HL-60 (cell line): ENCODE data around the gene KPNA1.

Experiments used
- DNase-seq, 2 experiments: peaks; one replicate each; pipeline ENCODE4 v3.0.0-alpha.2; 2010 to 2020; ENCODE audit warnings: low read depth in 1 of 2, low spot score in 1 of 2
- H3K27ac ChIP-seq: fragments of 250-450 bp; sonication (Bioruptor Pico); replicated peaks from 2 replicates; pipeline ENCODE4 v1.5.1; 2020; ENCODE audit warnings: mild to moderate bottlenecking, moderate library complexity
- H3K27me3 ChIP-seq: fragments of 250-450 bp; sonication (Bioruptor Pico); 2 replicates; pipeline ENCODE4 v1.5.1; 2021; ENCODE audit warnings: mild to moderate bottlenecking, moderate library complexity; ENCODE audit not compliant: insufficient read depth, poor library complexity, severe bottlenecking
- H3K4me3 ChIP-seq: replicated peaks from 2 replicates; pipeline ENCODE4 v1.5.1; 2011; ENCODE audit warnings: mild to moderate bottlenecking, control low read depth, low read length; ENCODE audit not compliant: insufficient read depth
- CTCF ChIP-seq: IDR thresholded peaks from one replicate; pipeline ENCODE4 v1.5.1; 2011; ENCODE audit warnings: low read length, control low read depth, inconsistent platforms; ENCODE audit not compliant: insufficient read depth
- GABPA ChIP-seq: IDR thresholded peaks from 2 replicates; pipeline ENCODE4 v1.6.1; 2012; ENCODE audit warnings: low read depth
- POLR2AphosphoS5 ChIP-seq: IDR thresholded peaks from 2 replicates; pipeline ENCODE4 v1.6.1; 2012; ENCODE audit warnings: low read depth
- REST ChIP-seq: IDR thresholded peaks from 2 replicates; pipeline ENCODE4 v1.6.1; 2012; ENCODE audit warnings: low read depth; ENCODE audit not compliant: insufficient replicate concordance
- SPI1 ChIP-seq: IDR thresholded peaks from 2 replicates; pipeline ENCODE4 v1.6.1; 2012; ENCODE audit warnings: low read depth, mild to moderate bottlenecking, borderline replicate concordance

Gene KPNA1

GRCh38 chr3:122374034-122374433, 140.7 kb downstream of the KPNA1 start:
- H3K27me3 ChIP-seq = no peaks in the 10 kb centered on the region
- no peak overlapping the region for H3K27ac ChIP-seq
- TF ChIP-seq REST = no peak
- no peak for TF ChIP-seq CTCF
- no peak for TF ChIP-seq POLR2AphosphoS5
- no peak for TF ChIP-seq SPI1
- TF ChIP-seq GABPA = no peak
- H3K4me3 ChIP-seq = no peak overlapping the region
- DNase-seq = no peak
